Measurements from ENCODE around the gene NOTCH4. TPM values are rescaled to one million over a fixed set of nuclear protein-coding genes. Genes with fewer than 3 reads are reported as not detected.

Gene NOTCH4
- polyA plus RNA-seq, 4 donors: 1.1 to 15.2 (median 4.6) TPM

DNA sequence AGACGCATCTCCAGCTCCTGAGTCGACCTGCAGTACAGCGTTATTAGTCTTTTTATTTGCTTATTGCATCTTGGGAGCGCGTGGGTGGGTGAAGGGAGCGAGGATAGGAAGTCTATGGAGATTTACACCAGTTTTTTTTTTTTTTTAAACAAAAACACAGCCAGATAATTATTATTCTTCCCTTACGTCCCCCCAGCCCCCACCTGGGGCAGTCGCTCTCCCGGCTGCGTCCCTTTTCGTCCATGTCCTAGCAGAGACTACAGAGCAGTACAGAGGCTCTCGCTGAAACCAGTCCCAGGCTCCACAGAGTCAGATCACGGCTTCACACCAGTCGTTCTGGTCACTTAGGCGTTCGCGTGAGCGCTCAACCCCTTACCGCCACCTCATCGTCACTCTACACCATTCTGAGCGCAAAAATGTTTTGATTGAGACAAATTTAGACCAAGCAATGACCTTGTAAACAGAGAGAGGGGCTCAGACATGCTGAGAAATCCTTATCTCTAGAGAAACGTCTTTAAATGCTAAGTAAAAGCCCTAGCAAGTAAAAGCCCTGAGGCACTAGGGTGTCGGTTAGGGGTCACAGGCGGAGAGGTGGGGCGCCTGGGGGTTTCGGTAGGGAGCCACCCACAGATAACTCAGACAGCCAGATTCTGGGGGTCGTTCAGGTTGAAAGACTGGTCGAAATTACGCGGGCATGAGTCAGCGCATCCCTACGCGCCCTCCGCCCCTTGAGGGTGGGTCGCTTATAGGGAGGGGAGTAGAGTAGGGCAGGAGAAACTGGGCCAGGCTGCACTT is 70.9 kb downstream of the NOTCH4 start:
- Histone ChIP-seq H3K4me1 (ENCODE audit: control insufficient read depth in 3 of 3, insufficient read depth in 2 of 3, low read depth in 1 of 3, low read length in 2 of 3) (peaks cover 0 to 42% (median 4%) of the 10 kb centered on the region in 3 donors), H3K27me3 (ENCODE audit: control insufficient read depth in 3 of 3, insufficient read depth in 3 of 3, low read length in 3 of 3) (peaks cover 0 to 16% (median 2%) of the 10 kb centered on the region in 3 donors), H3K4me3 (ENCODE audit: low read depth in 1 of 3, low read length in 3 of 3) (peak overlapping the region in 2 of 3 donors; percentile 81 to 95), H3K9me3 (ENCODE audit: control insufficient read depth in 2 of 2, insufficient read depth in 1 of 2, low read depth in 1 of 2, low read length in 1 of 2) (no peaks in the 10 kb centered on the region), H3K27ac (ENCODE audit: low read depth in 1 of 3, low read length in 2 of 3) (peak overlapping the region in 2 of 3 donors; percentile 91 to 96), H3K36me3 (ENCODE audit: control insufficient read depth in 3 of 3, insufficient read depth in 2 of 3, low read depth in 1 of 3, low read length in 3 of 3) (peaks cover 0 to 31% (median 0%) of the 10 kb centered on the region in 3 donors)
- FAIRE-seq (no peak), DNase-seq (peak; percentile 35 to 81)
- WGBS, 3 donors: 26 to 35% (median 29%) methylated on average over 35 of the region's 35 CpGs

DNA sequence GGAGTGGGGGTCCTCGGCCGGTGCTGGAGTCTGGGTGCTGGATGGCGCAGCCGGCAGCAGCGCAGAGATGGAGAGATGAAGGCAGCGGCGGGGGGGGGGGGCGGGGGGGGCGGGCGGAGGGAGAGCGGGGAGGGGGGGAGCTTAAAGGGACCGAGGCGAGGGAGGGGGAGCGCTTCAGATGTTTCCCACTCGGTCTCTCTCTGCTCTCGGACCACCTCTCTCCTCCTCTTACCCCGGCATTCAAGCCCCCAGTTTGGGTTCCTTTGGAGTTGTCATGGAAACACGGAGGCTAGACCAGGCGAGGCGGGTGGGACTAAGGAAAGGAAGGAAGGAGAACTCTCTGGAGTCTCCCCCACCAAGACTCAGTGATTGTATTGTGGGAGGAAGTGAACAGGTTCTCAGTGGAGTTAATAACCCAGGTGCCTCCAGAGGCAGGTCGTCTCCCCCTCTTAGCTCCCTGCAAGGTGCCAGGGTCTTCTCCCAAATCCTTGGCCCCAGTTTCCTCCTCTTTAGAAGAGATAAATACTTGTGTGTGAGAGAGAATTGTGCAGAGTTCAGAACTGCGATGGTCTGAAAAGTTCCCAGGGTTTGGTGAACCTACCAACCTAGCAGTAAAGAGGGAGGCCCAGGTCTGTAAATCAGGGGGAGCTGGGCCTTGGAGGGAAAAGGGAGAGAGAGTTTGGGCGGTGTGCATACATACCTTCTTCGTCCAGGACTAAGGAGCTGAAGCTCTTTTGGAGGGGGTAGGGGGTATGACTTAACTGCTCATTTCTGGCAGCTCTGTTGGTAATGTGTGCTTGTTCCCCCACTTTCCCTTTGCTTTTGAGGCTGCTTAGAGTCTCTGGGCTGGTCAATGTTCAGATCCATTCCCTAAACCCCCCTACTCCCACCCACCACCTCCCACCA is 71.8 kb downstream of the NOTCH4 start, which contains the start of gene PRRT1:
Gene PRRT1, minus strand, starts transcription at position 77 of the 906 bp plus-strand sequence. CDS start 112 bp downstream, outside the sequence.
- no peaks in the 10 kb centered on the region for H3K9me3 ChIP-seq (ENCODE audit: control insufficient read depth in 2 of 2, insufficient read depth in 1 of 2, low read depth in 1 of 2, low read length in 1 of 2)
- 31 to 53% (median 53%) methylated on average over 13 to 15 of the region's 24 CpGs for WGBS, 3 donors
- no peak for FAIRE-seq
- peak in 1 of 2 donors; percentile 75 for DNase-seq
- H3K27me3 ChIP-seq (ENCODE audit: control insufficient read depth in 3 of 3, insufficient read depth in 3 of 3, low read length in 3 of 3): peaks cover 0 to 16% (median 2%) of the 10 kb centered on the region in 3 donors
- peaks cover 0 to 44% (median 4%) of the 10 kb centered on the region in 3 donors for H3K4me1 ChIP-seq (ENCODE audit: control insufficient read depth in 3 of 3, insufficient read depth in 2 of 3, low read depth in 1 of 3, low read length in 2 of 3)
- H3K36me3 ChIP-seq (ENCODE audit: control insufficient read depth in 3 of 3, insufficient read depth in 2 of 3, low read depth in 1 of 3, low read length in 3 of 3): peaks cover 0 to 23% (median 0%) of the 10 kb centered on the region in 3 donors
- peak within 1 kb of the TSS in 2 of 3 donors; percentile 3 to 95 for H3K4me3 ChIP-seq (ENCODE audit: low read depth in 1 of 3, low read length in 3 of 3)
- H3K27ac ChIP-seq (ENCODE audit: low read depth in 1 of 3, low read length in 2 of 3): peak within 1 kb of the TSS in 2 of 3 donors; percentile 91 to 96

DNA sequence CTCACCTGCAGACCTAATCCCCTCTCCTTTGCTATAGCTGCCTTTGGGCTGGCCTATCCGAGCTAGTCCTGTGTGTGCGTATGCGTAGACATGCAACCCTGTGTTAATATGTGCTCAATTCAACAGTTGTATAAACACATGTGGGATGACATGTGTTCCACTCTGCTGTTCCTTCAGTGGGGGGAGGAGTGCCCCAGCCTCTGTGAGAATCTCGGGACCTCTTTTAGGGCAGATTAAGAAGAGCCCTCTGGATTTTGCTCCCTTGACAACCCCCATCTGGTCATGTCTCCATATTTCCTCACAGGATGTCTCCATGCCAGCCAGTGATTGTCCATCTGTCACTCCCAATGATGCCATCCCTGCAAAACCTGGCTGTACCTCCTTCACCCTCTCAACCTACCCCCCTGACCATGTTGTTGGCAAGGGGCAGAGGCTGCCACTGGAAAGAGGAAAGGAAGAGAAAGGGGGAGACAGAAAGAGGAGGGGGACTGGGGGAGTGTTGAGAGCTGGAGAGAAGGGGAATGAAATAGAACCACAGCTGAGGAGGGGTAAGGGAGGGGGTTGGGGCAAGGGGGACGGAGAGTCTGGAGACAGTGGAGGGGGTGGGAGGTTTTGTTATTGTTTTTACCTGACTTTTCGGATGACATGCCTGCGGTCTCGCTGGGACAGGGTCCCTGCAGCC is 72.5 kb downstream of the NOTCH4 start:
- Histone ChIP-seq H3K27ac (ENCODE audit: low read depth in 1 of 3, low read length in 2 of 3) (peak overlapping the region in 1 of 3 donors; percentile 31), H3K4me3 (ENCODE audit: low read depth in 1 of 3, low read length in 3 of 3) (peak overlapping the region in 2 of 3 donors; percentile 3 to 22), H3K9me3 (ENCODE audit: control insufficient read depth in 2 of 2, insufficient read depth in 1 of 2, low read depth in 1 of 2, low read length in 1 of 2) (no peaks in the 10 kb centered on the region), H3K27me3 (ENCODE audit: control insufficient read depth in 3 of 3, insufficient read depth in 3 of 3, low read length in 3 of 3) (peaks cover 0 to 16% (median 2%) of the 10 kb centered on the region in 3 donors), H3K4me1 (ENCODE audit: control insufficient read depth in 3 of 3, insufficient read depth in 2 of 3, low read depth in 1 of 3, low read length in 2 of 3) (peaks cover 0 to 44% (median 4%) of the 10 kb centered on the region in 3 donors), H3K36me3 (ENCODE audit: control insufficient read depth in 3 of 3, insufficient read depth in 2 of 3, low read depth in 1 of 3, low read length in 3 of 3) (peaks cover 0 to 16% (median 0%) of the 10 kb centered on the region in 3 donors)
- peak in 1 of 2 donors; percentile 23 for DNase-seq
- FAIRE-seq: no peak
- 54 to 84% (median 72%) methylated on average over 8 of the region's 8 CpGs for WGBS, 3 donors

DNA sequence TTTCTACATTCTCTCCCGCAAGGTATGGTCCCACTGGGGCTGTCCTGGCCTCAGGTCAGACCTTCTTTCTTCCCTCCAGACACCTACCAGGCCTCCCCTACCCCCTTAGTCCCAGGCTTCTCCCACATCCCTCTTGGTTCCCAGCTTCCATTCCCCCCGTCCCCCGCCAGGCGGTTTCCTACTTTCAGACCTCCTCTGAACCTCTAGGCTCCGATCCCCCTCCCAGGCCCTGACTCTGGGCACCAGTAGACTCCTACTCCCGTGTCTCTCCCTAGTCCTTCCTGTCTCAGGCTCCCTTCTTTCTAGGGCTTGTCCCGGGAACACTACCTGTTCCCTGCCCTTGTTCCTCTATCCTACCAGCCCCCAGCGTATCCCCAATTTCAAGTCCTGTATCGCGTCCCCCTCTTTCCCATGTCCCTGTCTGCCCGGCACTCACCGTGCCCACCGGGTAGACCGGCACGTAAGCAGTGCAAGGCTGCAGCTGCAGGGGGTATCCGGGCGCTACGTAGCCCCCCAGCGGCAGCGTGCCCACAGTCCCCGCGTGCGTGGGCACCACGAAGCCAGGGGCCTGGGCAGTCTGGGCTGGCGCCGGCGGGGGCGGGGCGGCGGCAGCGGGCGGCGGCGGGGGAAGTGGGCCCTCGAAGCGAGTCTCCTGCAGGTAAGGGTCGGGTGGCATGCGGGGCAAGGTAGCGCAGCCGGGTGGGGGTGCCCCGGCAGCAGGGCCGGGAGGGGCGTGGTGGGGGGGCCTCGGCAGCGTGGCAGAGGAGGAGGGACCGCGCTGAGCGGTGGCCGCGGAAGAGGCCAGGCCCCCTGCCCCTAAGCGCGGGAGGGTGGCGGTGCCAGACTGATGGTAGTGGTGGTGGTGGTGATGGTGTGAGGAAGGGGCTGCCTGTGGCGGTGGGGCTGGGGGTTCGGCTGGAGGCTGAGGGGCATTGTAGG is 73.7 kb downstream of the NOTCH4 start:
- no peaks in the 10 kb centered on the region for H3K9me3 ChIP-seq (ENCODE audit: control insufficient read depth in 2 of 2, insufficient read depth in 1 of 2, low read depth in 1 of 2, low read length in 1 of 2)
- no peak overlapping the region for H3K4me3 ChIP-seq (ENCODE audit: low read depth in 1 of 3, low read length in 3 of 3)
- H3K4me1 ChIP-seq (ENCODE audit: control insufficient read depth in 3 of 3, insufficient read depth in 2 of 3, low read depth in 1 of 3, low read length in 2 of 3): peaks cover 0 to 38% (median 4%) of the 10 kb centered on the region in 3 donors
- WGBS, 3 donors: 51 to 79% (median 66%) methylated on average over 43 to 55 of the region's 55 CpGs
- H3K27me3 ChIP-seq (ENCODE audit: control insufficient read depth in 3 of 3, insufficient read depth in 3 of 3, low read length in 3 of 3): peaks cover 0 to 19% (median 2%) of the 10 kb centered on the region in 3 donors
- H3K36me3 ChIP-seq (ENCODE audit: control insufficient read depth in 3 of 3, insufficient read depth in 2 of 3, low read depth in 1 of 3, low read length in 3 of 3): peaks cover 0 to 8% (median 0%) of the 10 kb centered on the region in 3 donors
- FAIRE-seq (no peak), DNase-seq (no peak)
- H3K27ac ChIP-seq (ENCODE audit: low read depth in 1 of 3, low read length in 2 of 3): no peak overlapping the region

DNA sequence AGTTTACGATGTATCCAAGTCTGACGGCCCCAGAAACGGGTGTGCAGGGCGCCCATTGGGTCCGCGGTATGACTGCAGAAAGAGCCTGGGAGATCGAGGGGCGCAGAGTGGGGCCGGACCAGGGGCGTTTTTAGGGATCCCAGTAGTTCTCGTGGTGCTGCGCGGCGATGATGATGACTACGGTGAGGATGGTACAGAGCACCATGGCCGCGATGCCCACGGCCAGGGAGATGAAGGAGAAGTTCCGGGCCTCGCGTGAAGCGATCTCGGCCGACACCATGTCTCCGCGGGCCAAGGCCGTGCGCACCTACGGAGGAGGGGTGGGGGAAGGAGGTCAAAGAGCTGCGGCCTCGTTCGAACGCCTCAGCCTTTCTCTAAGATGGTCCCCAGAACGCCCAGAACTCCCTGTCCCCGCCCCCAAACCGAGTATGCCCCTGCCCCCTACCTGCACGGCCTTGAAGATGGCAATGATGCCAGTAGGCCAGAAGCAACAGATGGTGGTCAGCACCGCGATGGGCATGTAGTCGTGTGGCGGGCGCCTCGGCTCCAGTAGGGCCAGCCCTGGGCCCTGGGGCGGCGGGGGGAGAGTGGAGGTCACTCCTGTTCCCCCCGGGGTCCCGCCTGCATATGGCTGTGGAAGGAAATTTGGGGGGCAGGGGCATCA is 74.6 kb downstream of the NOTCH4 start:
- H3K27me3 ChIP-seq (ENCODE audit: control insufficient read depth in 3 of 3, insufficient read depth in 3 of 3, low read length in 3 of 3): peaks cover 0 to 19% (median 2%) of the 10 kb centered on the region in 3 donors
- DNase-seq (no peak), FAIRE-seq (no peak)
- H3K4me1 ChIP-seq (ENCODE audit: control insufficient read depth in 3 of 3, insufficient read depth in 2 of 3, low read depth in 1 of 3, low read length in 2 of 3): peaks cover 0 to 33% (median 0%) of the 10 kb centered on the region in 3 donors
- 61 to 65% (median 63%) methylated on average over 46 to 47 of the region's 47 CpGs for WGBS, 3 donors
- no peak overlapping the region for H3K27ac ChIP-seq (ENCODE audit: low read depth in 1 of 3, low read length in 2 of 3)
- H3K4me3 ChIP-seq (ENCODE audit: low read depth in 1 of 3, low read length in 3 of 3): peak overlapping the region in 2 of 3 donors; percentile 31 to 70
- H3K36me3 ChIP-seq (ENCODE audit: control insufficient read depth in 3 of 3, insufficient read depth in 2 of 3, low read depth in 1 of 3, low read length in 3 of 3): peaks cover 0 to 5% (median 0%) of the 10 kb centered on the region in 3 donors
- H3K9me3 ChIP-seq (ENCODE audit: control insufficient read depth in 2 of 2, insufficient read depth in 1 of 2, low read depth in 1 of 2, low read length in 1 of 2): no peaks in the 10 kb centered on the region

DNA sequence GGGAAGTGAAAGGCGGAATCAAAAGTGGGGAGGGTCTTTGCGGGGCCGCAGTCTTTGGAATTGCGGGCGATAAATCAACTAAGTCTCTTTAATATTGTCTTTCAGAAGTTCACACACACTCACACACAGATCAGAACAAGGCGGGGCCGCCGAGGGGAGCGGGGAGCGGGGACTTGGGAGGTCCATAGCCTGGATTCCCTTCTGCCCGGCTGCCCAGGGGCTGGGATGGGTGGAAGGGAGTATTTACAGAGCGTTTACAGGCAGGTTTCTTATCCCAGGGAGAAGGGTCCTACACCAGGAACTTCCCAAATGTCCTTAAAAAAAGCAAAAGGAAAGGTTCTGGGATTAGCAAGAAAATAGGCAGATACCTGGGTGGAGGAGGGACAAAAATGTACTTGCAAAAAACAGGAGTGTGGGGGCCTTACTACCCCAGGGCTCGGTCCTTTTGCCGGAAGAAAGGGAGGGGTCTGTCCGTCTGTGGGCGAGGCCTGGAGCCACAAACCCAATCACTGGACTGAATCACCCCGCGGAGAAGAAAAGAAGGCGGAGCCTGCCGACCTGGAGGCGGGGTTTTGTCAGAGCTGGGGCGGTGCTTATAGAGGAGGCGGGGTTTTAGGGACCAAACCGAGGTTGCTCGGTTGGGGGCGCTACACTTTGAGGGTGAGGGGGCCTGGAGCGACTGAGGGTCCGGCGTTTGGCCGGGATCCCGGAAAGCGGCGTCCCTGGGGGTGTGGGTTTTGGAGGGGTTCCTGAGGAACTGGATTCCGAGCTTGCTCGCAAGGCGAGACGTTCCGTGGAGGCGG is 75.4 kb downstream of the NOTCH4 start:
- H3K36me3 ChIP-seq (ENCODE audit: control insufficient read depth in 3 of 3, insufficient read depth in 2 of 3, low read depth in 1 of 3, low read length in 3 of 3): peaks cover 0 to 5% (median 0%) of the 10 kb centered on the region in 3 donors
- peak; percentile 86 to 89 for DNase-seq
- peaks cover 0 to 37% (median 0%) of the 10 kb centered on the region in 3 donors for H3K4me1 ChIP-seq (ENCODE audit: control insufficient read depth in 3 of 3, insufficient read depth in 2 of 3, low read depth in 1 of 3, low read length in 2 of 3)
- FAIRE-seq: no peak
- H3K9me3 ChIP-seq (ENCODE audit: control insufficient read depth in 2 of 2, insufficient read depth in 1 of 2, low read depth in 1 of 2, low read length in 1 of 2): no peaks in the 10 kb centered on the region
- H3K4me3 ChIP-seq (ENCODE audit: low read depth in 1 of 3, low read length in 3 of 3): peak overlapping the region in 2 of 3 donors; percentile 31 to 70
- peaks cover 0 to 19% (median 2%) of the 10 kb centered on the region in 3 donors for H3K27me3 ChIP-seq (ENCODE audit: control insufficient read depth in 3 of 3, insufficient read depth in 3 of 3, low read length in 3 of 3)
- no peak overlapping the region for H3K27ac ChIP-seq (ENCODE audit: low read depth in 1 of 3, low read length in 2 of 3)
- 14 to 36% (median 31%) methylated on average over 39 of the region's 39 CpGs for WGBS, 3 donors
